ENCODE measurements around the gene IFT57. TPM values are rescaled to one million over a fixed set of nuclear protein-coding genes. Genes with fewer than 3 reads are reported as not detected.
"Not testable (repeated sequence)": the region's sequence is repeated elsewhere in the genome, so short reads cannot be mapped to it uniquely, and the experiment has no call there.

Gene IFT57, protein sequence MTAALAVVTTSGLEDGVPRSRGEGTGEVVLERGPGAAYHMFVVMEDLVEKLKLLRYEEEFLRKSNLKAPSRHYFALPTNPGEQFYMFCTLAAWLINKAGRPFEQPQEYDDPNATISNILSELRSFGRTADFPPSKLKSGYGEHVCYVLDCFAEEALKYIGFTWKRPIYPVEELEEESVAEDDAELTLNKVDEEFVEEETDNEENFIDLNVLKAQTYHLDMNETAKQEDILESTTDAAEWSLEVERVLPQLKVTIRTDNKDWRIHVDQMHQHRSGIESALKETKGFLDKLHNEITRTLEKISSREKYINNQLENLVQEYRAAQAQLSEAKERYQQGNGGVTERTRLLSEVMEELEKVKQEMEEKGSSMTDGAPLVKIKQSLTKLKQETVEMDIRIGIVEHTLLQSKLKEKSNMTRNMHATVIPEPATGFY
- 10 to 100 TPM in 1 of 2 donors, 1 to 10 TPM in 1; 6.2 to 14.3 TPM for polyA plus RNA-seq

DNA sequence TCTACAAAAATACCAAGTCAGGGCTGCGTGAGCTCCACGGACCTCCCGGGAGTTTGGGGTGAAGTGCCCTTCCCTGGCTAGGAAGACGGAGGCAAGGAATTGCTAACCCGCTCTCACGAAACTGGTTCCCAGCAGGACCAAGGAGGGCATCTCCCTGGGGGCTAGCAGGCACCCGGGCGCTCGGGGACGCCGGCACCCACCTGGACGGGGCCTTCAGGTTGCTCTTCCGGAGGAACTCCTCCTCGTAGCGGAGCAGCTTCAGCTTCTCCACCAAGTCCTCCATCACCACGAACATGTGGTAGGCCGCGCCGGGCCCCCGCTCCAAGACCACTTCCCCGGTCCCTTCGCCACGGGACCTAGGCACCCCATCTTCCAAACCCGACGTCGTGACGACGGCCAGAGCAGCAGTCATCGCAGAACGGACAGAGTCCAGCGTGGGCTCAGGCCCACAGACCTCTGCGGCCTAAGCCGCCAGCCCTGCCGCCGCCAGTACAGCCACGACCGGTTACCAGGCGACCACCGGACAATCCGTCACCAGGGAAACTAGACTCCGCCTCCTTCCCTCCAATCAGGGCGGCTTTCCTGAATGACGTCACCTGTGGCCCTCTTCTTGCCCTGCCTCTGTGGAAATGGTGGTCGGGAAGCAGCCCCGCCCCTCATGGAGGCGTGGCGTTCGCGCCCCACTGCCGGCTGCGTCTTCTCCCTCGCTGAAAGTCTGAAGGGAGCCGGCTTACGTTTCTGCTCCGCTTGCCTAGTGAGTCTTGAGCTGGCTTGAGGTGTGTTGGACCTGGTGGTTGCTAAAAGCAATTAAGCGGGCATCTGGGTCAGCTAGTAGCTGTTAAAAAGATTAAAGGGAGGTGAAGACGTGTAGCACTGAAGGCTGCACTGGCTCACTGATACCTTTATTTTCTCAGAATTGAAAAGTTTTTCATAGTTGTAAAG lies at the start of gene IFT57:
IFT57 (minus strand) TSS at position 514 of the 942 bp plus-strand sequence; CDS start at position 412, 102 bp downstream.
- Histone ChIP-seq H3K9me3 (ENCODE audit: control insufficient read depth in 2 of 2, insufficient read depth in 1 of 2, low read depth in 1 of 2, low read length in 1 of 2) (no peaks in the 10 kb centered on the region), H3K27me3 (ENCODE audit: control insufficient read depth in 1 of 2, insufficient read depth in 2 of 2, low read length in 2 of 2) (no peaks in the 10 kb centered on the region), H3K27ac (ENCODE audit: low read depth in 2 of 2, low read length in 1 of 2) (peak within 1 kb of the TSS; percentile 81 to 93), H3K36me3 (ENCODE audit: control insufficient read depth in 2 of 2, insufficient read depth in 2 of 2, low read length in 1 of 2) (no peaks in the 10 kb centered on the region), H3K4me1 (ENCODE audit: control insufficient read depth in 2 of 2, insufficient read depth in 2 of 2, low read length in 1 of 2) (no peaks in the 10 kb centered on the region), H3K4me3 (ENCODE audit: low read depth in 1 of 2, low read length in 2 of 2) (peak within 1 kb of the TSS; percentile 71 to 79)
- WGBS, 2 donors: 0 to 1% methylated on average over 55 to 57 of the region's 57 CpGs

DNA sequence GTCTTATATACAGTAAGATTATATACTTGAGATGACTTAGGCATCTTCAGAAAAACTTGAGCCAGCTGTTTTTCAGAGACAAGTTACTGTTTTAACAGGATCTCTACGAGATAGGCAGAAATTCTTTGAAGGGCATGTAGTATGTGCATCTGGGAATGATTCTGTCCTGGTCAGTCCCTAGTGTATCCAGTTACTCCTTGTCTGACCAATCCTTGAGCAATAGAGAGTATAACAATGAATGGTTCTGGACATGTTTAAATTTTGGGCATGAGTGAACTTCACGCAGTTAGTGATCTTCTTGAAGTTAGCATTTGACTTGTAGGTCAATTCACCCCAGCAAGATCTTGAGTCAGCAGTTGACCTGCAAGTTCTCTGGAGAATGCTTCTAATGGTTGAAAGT lies 49.4 kb upstream of the IFT57 start:
- 61 to 80% methylated on average over 2 of the region's 2 CpGs for WGBS, 2 donors
- Histone ChIP-seq H3K4me3 (ENCODE audit: low read depth in 1 of 2, low read length in 2 of 2) (no peak overlapping the region), H3K27ac (ENCODE audit: low read depth in 2 of 2, low read length in 1 of 2) (no peak overlapping the region)

DNA sequence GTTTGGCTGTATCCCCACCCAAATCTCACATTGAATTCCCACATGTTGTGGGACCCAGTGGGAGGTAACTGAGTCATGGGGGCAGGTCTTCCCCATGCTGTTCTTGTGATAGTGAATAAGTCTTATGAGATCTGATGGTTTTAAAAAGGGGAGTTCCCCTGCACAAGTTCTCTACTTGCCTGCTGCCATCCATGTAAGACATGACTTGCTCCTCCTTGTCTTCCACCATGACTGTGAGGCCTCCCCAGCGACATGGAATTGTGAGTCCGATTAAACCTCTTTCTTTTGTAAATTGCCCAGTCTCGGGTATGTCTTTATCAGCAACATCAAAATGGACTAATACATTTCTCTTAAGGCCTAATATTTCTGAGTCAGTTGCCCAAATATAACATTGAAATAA lies 46.0 kb upstream of the IFT57 start:
- 96 to 97% methylated on average over 3 of the region's 3 CpGs for WGBS, 2 donors
- not testable (repeated sequence) for H3K27ac ChIP-seq (ENCODE audit: low read depth in 2 of 2, low read length in 1 of 2)

More for the DNA sequence above, 49.4 kb upstream of the IFT57 start:
- Histone ChIP-seq H3K9me3 (ENCODE audit: control insufficient read depth in 2 of 2, insufficient read depth in 1 of 2, low read depth in 1 of 2, low read length in 1 of 2) (no peaks in the 10 kb centered on the region), H3K36me3 (ENCODE audit: control insufficient read depth in 2 of 2, insufficient read depth in 2 of 2, low read length in 1 of 2) (no peaks in the 10 kb centered on the region), H3K4me1 (ENCODE audit: control insufficient read depth in 2 of 2, insufficient read depth in 2 of 2, low read length in 1 of 2) (no peaks in the 10 kb centered on the region), H3K27me3 (ENCODE audit: control insufficient read depth in 1 of 2, insufficient read depth in 2 of 2, low read length in 2 of 2) (no peaks in the 10 kb centered on the region)

DNA sequence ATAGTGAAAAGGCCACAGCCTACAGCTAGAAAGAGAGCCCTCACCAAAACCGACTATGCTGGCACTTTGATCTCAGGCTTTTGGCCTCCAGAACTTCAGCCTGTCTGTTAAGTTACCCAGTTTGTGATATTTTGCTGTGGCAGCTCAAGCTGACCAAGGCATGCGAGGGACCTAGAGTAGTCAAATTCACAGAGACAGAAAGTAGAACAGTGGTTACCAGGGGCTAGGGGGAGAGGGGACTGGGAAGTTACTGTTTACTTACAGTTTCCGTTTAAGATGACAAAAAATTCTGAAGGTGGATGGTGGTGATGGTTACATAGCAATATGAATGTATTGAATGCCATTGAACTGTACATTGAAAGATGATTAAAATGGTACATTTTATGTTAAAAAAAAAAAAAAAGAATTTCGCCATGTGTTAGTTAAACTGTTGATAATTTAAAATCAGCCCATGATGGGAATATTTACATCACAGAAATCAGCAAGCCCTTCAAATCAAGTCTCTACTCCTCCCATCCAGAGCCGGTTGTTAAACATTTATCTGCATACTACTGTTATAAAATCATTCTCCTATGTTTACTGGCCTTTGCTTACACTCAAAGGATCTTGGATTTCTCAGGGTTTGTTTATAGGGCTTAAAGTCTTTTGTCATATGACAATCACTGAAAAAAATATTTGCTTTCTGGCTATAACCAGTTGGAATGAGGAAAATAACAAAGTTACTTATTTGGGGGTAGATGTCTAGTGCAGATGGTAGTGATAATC lies 42.5 kb upstream of the IFT57 start:
- not testable (repeated sequence) for H3K27ac ChIP-seq (ENCODE audit: low read depth in 2 of 2, low read length in 1 of 2); H3K4me3 ChIP-seq (ENCODE audit: low read depth in 1 of 2, low read length in 2 of 2); H3K9me3 ChIP-seq (ENCODE audit: control insufficient read depth in 2 of 2, insufficient read depth in 1 of 2, low read depth in 1 of 2, low read length in 1 of 2); H3K27me3 ChIP-seq (ENCODE audit: control insufficient read depth in 1 of 2, insufficient read depth in 2 of 2, low read length in 2 of 2); H3K36me3 ChIP-seq (ENCODE audit: control insufficient read depth in 2 of 2, insufficient read depth in 2 of 2, low read length in 1 of 2); H3K4me1 ChIP-seq (ENCODE audit: control insufficient read depth in 2 of 2, insufficient read depth in 2 of 2, low read length in 1 of 2)
- WGBS, 2 donors: 75 to 77% methylated on average over 5 of the region's 5 CpGs

More for the DNA sequence above, 46.0 kb upstream of the IFT57 start:
- not testable (repeated sequence) for H3K36me3 ChIP-seq (ENCODE audit: control insufficient read depth in 2 of 2, insufficient read depth in 2 of 2, low read length in 1 of 2); H3K4me1 ChIP-seq (ENCODE audit: control insufficient read depth in 2 of 2, insufficient read depth in 2 of 2, low read length in 1 of 2); H3K4me3 ChIP-seq (ENCODE audit: low read depth in 1 of 2, low read length in 2 of 2); H3K9me3 ChIP-seq (ENCODE audit: control insufficient read depth in 2 of 2, insufficient read depth in 1 of 2, low read depth in 1 of 2, low read length in 1 of 2); H3K27me3 ChIP-seq (ENCODE audit: control insufficient read depth in 1 of 2, insufficient read depth in 2 of 2, low read length in 2 of 2)

DNA sequence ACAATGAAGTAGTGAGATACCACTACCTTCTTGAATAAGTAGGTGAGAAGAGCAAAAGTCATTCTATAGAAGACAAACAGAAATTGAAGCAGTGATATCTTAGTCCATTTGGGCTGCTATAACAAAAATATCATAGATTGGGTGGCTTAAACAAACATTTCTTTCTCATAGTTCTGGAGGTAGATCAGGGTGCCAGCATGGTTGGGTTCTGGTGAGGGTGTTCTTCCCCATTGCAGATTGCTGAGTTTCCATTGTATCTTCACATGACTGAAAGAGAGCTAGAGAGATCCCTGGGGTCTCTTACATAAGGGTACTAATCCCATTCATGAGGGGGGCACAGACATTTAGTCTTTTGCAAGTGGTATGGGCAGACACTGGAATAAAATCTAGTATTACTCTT lies 32.9 kb upstream of the IFT57 start:
- H3K27me3 ChIP-seq (ENCODE audit: control insufficient read depth in 1 of 2, insufficient read depth in 2 of 2, low read length in 2 of 2): no peaks in the 10 kb centered on the region
- no peaks in the 10 kb centered on the region for H3K36me3 ChIP-seq (ENCODE audit: control insufficient read depth in 2 of 2, insufficient read depth in 2 of 2, low read length in 1 of 2)
- H3K9me3 ChIP-seq (ENCODE audit: control insufficient read depth in 2 of 2, insufficient read depth in 1 of 2, low read depth in 1 of 2, low read length in 1 of 2): no peaks in the 10 kb centered on the region
- no peak overlapping the region for H3K4me3 ChIP-seq (ENCODE audit: low read depth in 1 of 2, low read length in 2 of 2)
- no peak overlapping the region for H3K27ac ChIP-seq (ENCODE audit: low read depth in 2 of 2, low read length in 1 of 2)
- H3K4me1 ChIP-seq (ENCODE audit: control insufficient read depth in 2 of 2, insufficient read depth in 2 of 2, low read length in 1 of 2): no peaks in the 10 kb centered on the region

DNA sequence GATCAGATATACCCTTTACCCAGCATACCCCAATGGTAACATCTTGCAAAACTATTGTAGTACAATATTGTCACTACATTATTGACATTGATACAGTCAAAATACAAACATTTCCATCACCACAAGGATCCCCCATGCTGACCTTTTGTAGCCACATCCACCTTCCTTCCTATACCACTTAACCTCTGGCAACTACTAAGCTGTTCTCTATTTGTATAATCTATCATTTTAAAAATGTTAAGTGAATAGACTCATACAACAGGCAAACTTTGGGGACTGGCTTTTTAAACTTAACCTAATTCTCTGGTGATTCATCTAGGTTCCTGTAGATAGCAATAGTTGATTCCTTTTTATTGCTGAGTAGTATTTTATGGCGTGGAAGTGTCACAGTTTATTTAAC lies 29.6 kb upstream of the IFT57 start:
- no peaks in the 10 kb centered on the region for H3K9me3 ChIP-seq (ENCODE audit: control insufficient read depth in 2 of 2, insufficient read depth in 1 of 2, low read depth in 1 of 2, low read length in 1 of 2)
- no peaks in the 10 kb centered on the region for H3K4me1 ChIP-seq (ENCODE audit: control insufficient read depth in 2 of 2, insufficient read depth in 2 of 2, low read length in 1 of 2)
- H3K27ac ChIP-seq (ENCODE audit: low read depth in 2 of 2, low read length in 1 of 2): no peak overlapping the region
- WGBS, 2 donors: 88 to 89% methylated on average over 1 of the region's 1 CpG
- no peaks in the 10 kb centered on the region for H3K27me3 ChIP-seq (ENCODE audit: control insufficient read depth in 1 of 2, insufficient read depth in 2 of 2, low read length in 2 of 2)
- no peak overlapping the region for H3K4me3 ChIP-seq (ENCODE audit: low read depth in 1 of 2, low read length in 2 of 2)
- no peaks in the 10 kb centered on the region for H3K36me3 ChIP-seq (ENCODE audit: control insufficient read depth in 2 of 2, insufficient read depth in 2 of 2, low read length in 1 of 2)

DNA sequence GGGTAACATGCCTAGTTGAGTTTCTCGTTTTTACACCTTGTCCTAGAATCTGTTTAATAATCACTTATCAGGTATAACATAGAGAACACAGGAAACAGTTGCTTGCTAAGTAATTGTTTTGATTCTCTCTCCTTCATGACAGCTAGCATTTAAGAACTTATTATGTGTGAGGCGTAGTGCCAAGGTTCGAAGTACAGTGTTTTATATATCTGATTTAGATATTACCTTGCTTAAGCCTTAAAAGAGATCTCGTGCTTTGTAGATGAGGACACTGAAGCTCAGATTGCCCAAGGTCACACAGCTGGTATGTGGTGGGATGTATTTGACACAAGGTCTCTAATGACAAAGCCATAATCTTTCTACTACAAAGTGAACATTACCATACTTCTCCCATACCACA lies 29.0 kb upstream of the IFT57 start:
- 72 to 89% methylated on average over 4 of the region's 4 CpGs for WGBS, 2 donors
- H3K36me3 ChIP-seq (ENCODE audit: control insufficient read depth in 2 of 2, insufficient read depth in 2 of 2, low read length in 1 of 2): no peaks in the 10 kb centered on the region
- H3K4me1 ChIP-seq (ENCODE audit: control insufficient read depth in 2 of 2, insufficient read depth in 2 of 2, low read length in 1 of 2): no peaks in the 10 kb centered on the region
- H3K9me3 ChIP-seq (ENCODE audit: control insufficient read depth in 2 of 2, insufficient read depth in 1 of 2, low read depth in 1 of 2, low read length in 1 of 2): no peaks in the 10 kb centered on the region
- no peak overlapping the region for H3K4me3 ChIP-seq (ENCODE audit: low read depth in 1 of 2, low read length in 2 of 2)
- H3K27me3 ChIP-seq (ENCODE audit: control insufficient read depth in 1 of 2, insufficient read depth in 2 of 2, low read length in 2 of 2): no peaks in the 10 kb centered on the region
- H3K27ac ChIP-seq (ENCODE audit: low read depth in 2 of 2, low read length in 1 of 2): no peak overlapping the region

DNA sequence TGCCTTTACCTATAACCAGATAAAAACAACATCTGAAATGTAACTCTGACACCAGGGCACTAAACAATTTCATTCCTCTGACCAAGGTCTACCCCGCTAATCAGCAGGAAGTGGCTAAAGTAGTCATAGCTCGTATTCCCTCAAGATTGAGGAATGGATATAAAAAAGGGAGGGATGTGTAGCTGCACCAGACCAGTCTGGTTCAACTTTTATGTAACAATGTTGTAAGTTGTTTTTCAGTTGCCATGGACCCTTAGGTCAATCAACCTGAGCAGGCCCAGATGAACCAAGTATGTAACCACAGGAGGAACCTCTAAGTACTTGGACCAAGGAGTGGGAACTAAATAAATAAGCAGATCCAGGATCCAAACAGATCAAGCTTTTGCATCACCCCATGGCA lies 28.4 kb upstream of the IFT57 start:
- H3K36me3 ChIP-seq (ENCODE audit: control insufficient read depth in 2 of 2, insufficient read depth in 2 of 2, low read length in 1 of 2): no peaks in the 10 kb centered on the region
- H3K4me1 ChIP-seq (ENCODE audit: control insufficient read depth in 2 of 2, insufficient read depth in 2 of 2, low read length in 1 of 2): no peaks in the 10 kb centered on the region
- 80 to 93% methylated on average over 2 of the region's 2 CpGs for WGBS, 2 donors
- no peak overlapping the region for H3K27ac ChIP-seq (ENCODE audit: low read depth in 2 of 2, low read length in 1 of 2)
- no peaks in the 10 kb centered on the region for H3K27me3 ChIP-seq (ENCODE audit: control insufficient read depth in 1 of 2, insufficient read depth in 2 of 2, low read length in 2 of 2)
- H3K4me3 ChIP-seq (ENCODE audit: low read depth in 1 of 2, low read length in 2 of 2): no peak overlapping the region
- no peaks in the 10 kb centered on the region for H3K9me3 ChIP-seq (ENCODE audit: control insufficient read depth in 2 of 2, insufficient read depth in 1 of 2, low read depth in 1 of 2, low read length in 1 of 2)

DNA sequence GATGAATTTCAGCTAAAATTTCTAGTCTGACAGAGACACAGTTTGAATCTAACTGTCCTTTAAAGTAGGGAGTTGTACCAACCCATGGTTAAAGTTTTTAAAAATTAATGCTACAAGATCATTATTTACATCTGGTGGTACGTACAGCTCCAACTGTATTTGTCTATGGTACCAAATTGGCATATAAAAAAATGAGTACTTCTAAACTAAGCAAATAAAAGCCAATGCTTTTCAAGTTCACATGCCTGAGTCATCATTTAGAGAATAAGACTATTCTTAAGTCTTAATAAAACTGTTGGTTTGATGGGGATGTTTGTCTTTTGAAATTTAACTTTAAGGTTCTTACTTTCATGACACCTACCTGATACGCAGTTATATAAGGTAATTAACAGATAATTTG lies 21.0 kb upstream of the IFT57 start:
- 88 to 93% methylated on average over 2 of the region's 2 CpGs for WGBS, 2 donors
- no peak overlapping the region for H3K4me3 ChIP-seq (ENCODE audit: low read depth in 1 of 2, low read length in 2 of 2)
- H3K27ac ChIP-seq (ENCODE audit: low read depth in 2 of 2, low read length in 1 of 2): no peak overlapping the region
- H3K36me3 ChIP-seq (ENCODE audit: control insufficient read depth in 2 of 2, insufficient read depth in 2 of 2, low read length in 1 of 2): no peaks in the 10 kb centered on the region
- no peaks in the 10 kb centered on the region for H3K4me1 ChIP-seq (ENCODE audit: control insufficient read depth in 2 of 2, insufficient read depth in 2 of 2, low read length in 1 of 2)
- no peaks in the 10 kb centered on the region for H3K9me3 ChIP-seq (ENCODE audit: control insufficient read depth in 2 of 2, insufficient read depth in 1 of 2, low read depth in 1 of 2, low read length in 1 of 2)
- no peaks in the 10 kb centered on the region for H3K27me3 ChIP-seq (ENCODE audit: control insufficient read depth in 1 of 2, insufficient read depth in 2 of 2, low read length in 2 of 2)
